Measurements from ENCODE around the gene EGR1.

Gene EGR1

GRCh38 chr5:138514021-138514420 is 48.7 kb downstream of the EGR1 start:
- DNase-seq (ENCODE audit: low read depth), result no peak

DNA sequence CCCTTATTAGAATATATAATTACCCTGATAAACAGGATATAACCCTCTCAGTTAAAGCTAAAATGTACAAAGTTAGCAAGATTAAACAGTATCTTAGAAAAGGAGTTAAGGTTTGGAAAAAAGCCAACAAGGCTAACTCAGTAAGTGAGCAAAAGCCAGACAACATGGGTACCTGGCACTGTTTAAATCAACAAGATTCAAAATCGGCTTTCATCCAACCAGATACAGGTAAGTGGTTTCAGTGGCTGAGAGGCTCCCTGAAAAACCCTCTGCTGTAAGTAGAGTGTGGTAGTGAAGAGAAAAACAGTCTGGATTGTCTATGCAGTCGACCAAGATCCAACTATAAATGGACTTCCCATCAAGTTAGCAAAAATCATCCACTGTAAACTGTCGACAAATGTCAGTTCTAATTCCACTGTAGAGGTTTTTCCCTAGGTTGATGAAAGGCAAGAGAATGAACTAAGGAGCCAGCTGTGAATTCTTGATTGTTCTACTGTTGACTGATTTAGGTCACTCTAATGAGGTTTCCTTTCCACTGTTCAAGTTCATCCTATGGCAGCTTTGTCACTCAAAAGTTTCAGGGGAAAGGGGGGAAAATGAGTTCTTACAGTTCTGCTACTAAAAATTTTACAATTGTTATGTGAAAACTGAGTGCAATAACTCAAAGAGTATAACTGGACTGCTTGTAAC is 50.4 kb downstream of the EGR1 start:
- no peak overlapping the region for H3K4me3 ChIP-seq (ENCODE audit: low read depth, low read length)
- no peak for DNase-seq (ENCODE audit: low read depth)

More at GRCh38 chr5:138514021-138514420, 48.7 kb downstream of the EGR1 start:
- H3K4me3 ChIP-seq (ENCODE audit: low read depth, low read length), result no peak overlapping the region
- TF ChIP-seq, protein P1, sequence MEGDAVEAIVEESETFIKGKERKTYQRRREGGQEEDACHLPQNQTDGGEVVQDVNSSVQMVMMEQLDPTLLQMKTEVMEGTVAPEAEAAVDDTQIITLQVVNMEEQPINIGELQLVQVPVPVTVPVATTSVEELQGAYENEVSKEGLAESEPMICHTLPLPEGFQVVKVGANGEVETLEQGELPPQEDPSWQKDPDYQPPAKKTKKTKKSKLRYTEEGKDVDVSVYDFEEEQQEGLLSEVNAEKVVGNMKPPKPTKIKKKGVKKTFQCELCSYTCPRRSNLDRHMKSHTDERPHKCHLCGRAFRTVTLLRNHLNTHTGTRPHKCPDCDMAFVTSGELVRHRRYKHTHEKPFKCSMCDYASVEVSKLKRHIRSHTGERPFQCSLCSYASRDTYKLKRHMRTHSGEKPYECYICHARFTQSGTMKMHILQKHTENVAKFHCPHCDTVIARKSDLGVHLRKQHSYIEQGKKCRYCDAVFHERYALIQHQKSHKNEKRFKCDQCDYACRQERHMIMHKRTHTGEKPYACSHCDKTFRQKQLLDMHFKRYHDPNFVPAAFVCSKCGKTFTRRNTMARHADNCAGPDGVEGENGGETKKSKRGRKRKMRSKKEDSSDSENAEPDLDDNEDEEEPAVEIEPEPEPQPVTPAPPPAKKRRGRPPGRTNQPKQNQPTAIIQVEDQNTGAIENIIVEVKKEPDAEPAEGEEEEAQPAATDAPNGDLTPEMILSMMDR (IDR thresholded peaks at IDR 0.05; ENCODE audit: insufficient read depth, low read depth, low read length, missing control alignments), result no peak

GRCh38 chr5:138517437-138517836 is 52.2 kb downstream of the EGR1 start:
- no peak overlapping the region for H3K4me3 ChIP-seq (ENCODE audit: low read depth, low read length)
- TF ChIP-seq, protein P1 (IDR thresholded peaks at IDR 0.05; ENCODE audit: insufficient read depth, low read depth, low read length, missing control alignments), result no peak
- DNase-seq (ENCODE audit: low read depth), result no peak

More for the DNA sequence above, 50.4 kb downstream of the EGR1 start:
- TF ChIP-seq, protein P1 (IDR thresholded peaks at IDR 0.05; ENCODE audit: insufficient read depth, low read depth, low read length, missing control alignments), result no peak
